Panc1 (cell line): Measurements from ENCODE around the gene CYS1.

Source experiments
- CTCF ChIP-seq: fragments of 450-650 bp; IDR thresholded peaks from 2 replicates; pipeline ENCODE4 v1.5.1; 2017; ENCODE audit warnings: mild to moderate bottlenecking
- POLR2AphosphoS5 ChIP-seq: IDR thresholded peaks from 2 replicates; pipeline ENCODE4 v1.6.1; 2012; ENCODE audit warnings: mild to moderate bottlenecking, low read depth, low read length, moderate library complexity
- REST ChIP-seq, 2 experiments: IDR thresholded peaks; 2 replicates each; pipeline ENCODE4 v1.6.1; 2011 to 2012; ENCODE audit warnings: low read depth in 2 of 2, control low read depth in 1 of 2, low read length in 1 of 2, mild to moderate bottlenecking in 1 of 2, moderate library complexity in 1 of 2; ENCODE audit not compliant: insufficient read depth in 1 of 2
- SIN3A ChIP-seq: IDR thresholded peaks from 2 replicates; pipeline ENCODE4 v1.6.1; 2012; ENCODE audit warnings: low read depth, mild to moderate bottlenecking, low read length, moderate library complexity, borderline replicate concordance; ENCODE audit not compliant: insufficient read depth

- TF ChIP-seq CTCF (no peak), SIN3A (no peak), POLR2AphosphoS5 (no peak), REST (IDR thresholded peaks at IDR 0.05; ENCODE audit: insufficient read depth in 1 of 2, low read depth in 2 of 2, low read length in 1 of 2) (no peak)
Observed at GRCh38 chr2:10012963-10013461, 67.2 kb downstream of the CYS1 start.
